GM19452 (cell line): Measurements from ENCODE around the gene C10orf53.
"Not testable (repeated sequence)": the region's sequence is repeated elsewhere in the genome, so short reads cannot be mapped to it uniquely, and the experiment has no call there.

Source experiments
- ATAC-seq: cut with Tn5 transposase; IDR thresholded peaks from one replicate; pipeline ENCODE4 v1.9.1; 2021; ENCODE audit not compliant: unreplicated experiment

C10orf53 gene

GRCh38 chr10:49652421-49653272, 26.8 kb upstream of the C10orf53 start:
- ATAC-seq: no peak

GRCh38 chr10:49653273-49653929, 26.1 kb upstream of the C10orf53 start:
- ATAC-seq: no peak

GRCh38 chr10:49654036-49654693, 25.3 kb upstream of the C10orf53 start:
- no peak for ATAC-seq

- no peak for ATAC-seq
Observed at GRCh38 chr10:49655099-49655498, 24.4 kb upstream of the C10orf53 start.

- no peak for ATAC-seq
Observed at GRCh38 chr10:49656845-49657493, 22.5 kb upstream of the C10orf53 start.

GRCh38 chr10:49657606-49658005, 21.8 kb upstream of the C10orf53 start:
- no peak for ATAC-seq

GRCh38 chr10:49661140-49661856, 18.2 kb upstream of the C10orf53 start:
- no peak for ATAC-seq

GRCh38 chr10:49662169-49662830, 17.2 kb upstream of the C10orf53 start:
- ATAC-seq: no peak

GRCh38 chr10:49663596-49663995, 15.9 kb upstream of the C10orf53 start:
- no peak for ATAC-seq

- no peak for ATAC-seq
Observed at GRCh38 chr10:49664006-49664841, 15.2 kb upstream of the C10orf53 start.

GRCh38 chr10:49664842-49665355, 14.6 kb upstream of the C10orf53 start:
- ATAC-seq: no peak

- no peak for ATAC-seq
Observed at GRCh38 chr10:49666054-49666615, 13.3 kb upstream of the C10orf53 start.

- no peak for ATAC-seq
Observed at GRCh38 chr10:49666685-49667084, 12.8 kb upstream of the C10orf53 start.

- no peak for ATAC-seq
Observed at GRCh38 chr10:49667991-49668390, 11.5 kb upstream of the C10orf53 start.

GRCh38 chr10:49668684-49669083, 10.8 kb upstream of the C10orf53 start:
- no peak for ATAC-seq

GRCh38 chr10:49678827-49679479, 498 bp upstream of the C10orf53 start:
- no peak for ATAC-seq

GRCh38 chr10:49682449-49682848, 3.0 kb downstream of the C10orf53 start:
- not testable (repeated sequence) for ATAC-seq

- no peak for ATAC-seq
Observed at GRCh38 chr10:49682879-49683278, 3.4 kb downstream of the C10orf53 start.
